ENCODE data around the gene HEPHL1. TPM values are rescaled to one million over a fixed set of nuclear protein-coding genes. Genes with fewer than 3 reads are reported as not detected.
A peak's percentile ranks its signal among the peaks of the same experiment; 100 is the strongest.

The HEPHL1 gene
- total RNA-seq, 1 donor from 2014 or later, result 0.26 TPM

DNA sequence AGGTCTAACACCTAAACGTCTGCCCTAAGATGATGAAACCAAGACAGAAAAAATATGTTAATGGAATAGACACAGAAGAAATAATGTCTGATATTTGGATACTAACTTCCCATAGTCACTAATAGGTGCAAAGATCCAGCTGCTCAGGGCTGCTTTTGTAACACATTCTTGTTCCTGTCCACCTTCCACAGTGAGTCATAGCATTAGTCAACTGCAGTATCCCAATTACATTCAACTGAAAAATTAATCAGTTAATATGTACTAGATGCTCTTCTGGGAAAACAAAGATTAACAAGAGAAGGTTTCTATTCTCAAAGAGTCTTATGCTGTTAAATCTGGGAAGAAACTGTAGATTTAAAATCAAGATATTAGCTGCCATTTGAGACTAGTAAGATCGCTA is 47.6 kb downstream of the HEPHL1 start:
- TF ChIP-seq, protein P1, sequence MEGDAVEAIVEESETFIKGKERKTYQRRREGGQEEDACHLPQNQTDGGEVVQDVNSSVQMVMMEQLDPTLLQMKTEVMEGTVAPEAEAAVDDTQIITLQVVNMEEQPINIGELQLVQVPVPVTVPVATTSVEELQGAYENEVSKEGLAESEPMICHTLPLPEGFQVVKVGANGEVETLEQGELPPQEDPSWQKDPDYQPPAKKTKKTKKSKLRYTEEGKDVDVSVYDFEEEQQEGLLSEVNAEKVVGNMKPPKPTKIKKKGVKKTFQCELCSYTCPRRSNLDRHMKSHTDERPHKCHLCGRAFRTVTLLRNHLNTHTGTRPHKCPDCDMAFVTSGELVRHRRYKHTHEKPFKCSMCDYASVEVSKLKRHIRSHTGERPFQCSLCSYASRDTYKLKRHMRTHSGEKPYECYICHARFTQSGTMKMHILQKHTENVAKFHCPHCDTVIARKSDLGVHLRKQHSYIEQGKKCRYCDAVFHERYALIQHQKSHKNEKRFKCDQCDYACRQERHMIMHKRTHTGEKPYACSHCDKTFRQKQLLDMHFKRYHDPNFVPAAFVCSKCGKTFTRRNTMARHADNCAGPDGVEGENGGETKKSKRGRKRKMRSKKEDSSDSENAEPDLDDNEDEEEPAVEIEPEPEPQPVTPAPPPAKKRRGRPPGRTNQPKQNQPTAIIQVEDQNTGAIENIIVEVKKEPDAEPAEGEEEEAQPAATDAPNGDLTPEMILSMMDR (IDR thresholded peaks at IDR 0.05; ENCODE audit: insufficient read depth, low read length, severe bottlenecking), result no peak
- Histone ChIP-seq H3K4me3 (ENCODE audit: low read depth, low read length) (no peak overlapping the region), H3K27me3 (ENCODE audit: control insufficient read depth, insufficient read depth, low read length) (no peaks in the 10 kb centered on the region), H3K36me3 (ENCODE audit: control insufficient read depth, insufficient read depth, low read length) (no peaks in the 10 kb centered on the region)
- FAIRE-seq, result no peak
- DNase-seq (ENCODE audit: low read depth), result peak; percentile 78

GRCh38 chr11:94077552-94078293 is 56.6 kb downstream of the HEPHL1 start:
- H3K4me3 ChIP-seq (ENCODE audit: low read depth, low read length), result no peak overlapping the region
- FAIRE-seq (no peak), DNase-seq (ENCODE audit: low read depth) (no peak)
- TF ChIP-seq, protein P1 (IDR thresholded peaks at IDR 0.05; ENCODE audit: insufficient read depth, low read length, severe bottlenecking), result no peak
- no peaks in the 10 kb centered on the region for H3K27me3 ChIP-seq (ENCODE audit: control insufficient read depth, insufficient read depth, low read length)
- H3K36me3 ChIP-seq (ENCODE audit: control insufficient read depth, insufficient read depth, low read length), result no peaks in the 10 kb centered on the region

DNA sequence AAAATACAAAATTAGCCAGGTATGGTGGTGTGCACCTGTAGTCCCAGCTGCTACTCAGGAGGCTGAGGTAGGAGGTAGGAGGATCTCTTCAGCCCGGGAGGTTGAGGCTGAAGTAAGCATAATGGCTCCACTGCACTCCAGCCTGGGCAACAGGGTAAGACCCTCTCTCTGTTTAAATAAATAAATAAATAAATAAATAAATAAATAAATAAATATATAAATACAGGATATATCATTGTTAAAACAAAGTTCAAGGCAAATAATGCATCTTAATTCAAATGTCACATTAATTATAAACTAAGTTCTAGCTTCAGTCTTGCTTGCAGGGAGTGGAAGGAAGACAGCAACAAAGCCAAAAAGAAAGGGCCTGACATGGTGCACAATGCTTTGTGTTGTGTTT is 63.0 kb downstream of the HEPHL1 start:
- FAIRE-seq (no peak), DNase-seq (ENCODE audit: low read depth) (no peak)
- Histone ChIP-seq H3K36me3 (ENCODE audit: control insufficient read depth, insufficient read depth, low read length) (no peaks in the 10 kb centered on the region), H3K4me3 (ENCODE audit: low read depth, low read length) (no peak overlapping the region), H3K27me3 (ENCODE audit: control insufficient read depth, insufficient read depth, low read length) (no peaks in the 10 kb centered on the region)
- TF ChIP-seq, protein P1 (IDR thresholded peaks at IDR 0.05; ENCODE audit: insufficient read depth, low read length, severe bottlenecking), result no peak

DNA sequence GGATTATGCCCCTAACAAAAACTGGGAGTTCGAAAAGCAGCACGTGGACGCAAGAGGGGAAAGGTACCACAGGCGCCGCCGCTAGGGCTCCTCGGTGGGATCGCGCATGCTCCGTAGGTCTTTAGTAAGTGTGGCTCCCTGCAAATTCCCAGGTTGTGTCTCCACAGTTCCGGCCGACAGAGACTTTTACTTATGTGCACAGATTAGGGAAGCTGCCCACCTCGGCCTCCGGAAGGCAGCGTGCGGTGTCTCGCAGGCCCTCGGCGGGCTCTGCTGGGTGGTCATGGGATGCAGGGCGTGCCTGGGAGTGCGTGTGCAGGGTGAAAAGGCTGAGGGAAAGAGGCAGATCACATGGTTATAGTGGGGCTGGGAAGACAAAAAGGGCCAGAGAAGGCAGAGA is 67.8 kb downstream of the HEPHL1 start:
- no peaks in the 10 kb centered on the region for H3K36me3 ChIP-seq (ENCODE audit: control insufficient read depth, insufficient read depth, low read length)
- DNase-seq (ENCODE audit: low read depth) (no peak), FAIRE-seq (no peak)
- H3K4me3 ChIP-seq (ENCODE audit: low read depth, low read length), result no peak overlapping the region
- H3K27me3 ChIP-seq (ENCODE audit: control insufficient read depth, insufficient read depth, low read length), result no peaks in the 10 kb centered on the region
- TF ChIP-seq, protein P1 (IDR thresholded peaks at IDR 0.05; ENCODE audit: insufficient read depth, low read length, severe bottlenecking), result no peak

DNA sequence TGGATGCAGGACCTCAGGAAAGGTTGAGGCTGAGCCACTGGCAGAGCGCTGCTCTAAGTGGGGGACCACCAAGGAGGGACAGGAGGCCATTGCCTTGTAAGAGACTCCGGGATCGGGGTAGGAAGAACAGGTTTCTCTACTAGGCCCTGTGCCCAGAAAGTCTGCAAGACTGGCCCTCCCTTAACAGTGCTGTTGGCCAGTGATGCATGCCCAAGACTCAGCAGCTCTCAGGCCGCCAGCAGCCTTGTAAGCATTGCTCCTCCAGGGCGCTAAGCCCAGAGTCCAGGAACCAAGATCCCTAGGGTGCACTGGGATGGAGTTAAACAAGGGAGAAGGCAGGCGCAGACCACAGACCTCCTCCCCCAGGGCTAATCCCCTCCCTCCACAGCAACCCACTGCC is 68.2 kb downstream of the HEPHL1 start:
- no peaks in the 10 kb centered on the region for H3K36me3 ChIP-seq (ENCODE audit: control insufficient read depth, insufficient read depth, low read length)
- DNase-seq (ENCODE audit: low read depth), result no peak
- TF ChIP-seq, protein P1 (IDR thresholded peaks at IDR 0.05; ENCODE audit: insufficient read depth, low read length, severe bottlenecking), result no peak
- H3K27me3 ChIP-seq (ENCODE audit: control insufficient read depth, insufficient read depth, low read length), result no peaks in the 10 kb centered on the region
- FAIRE-seq, result no peak
- no peak overlapping the region for H3K4me3 ChIP-seq (ENCODE audit: low read depth, low read length)

DNA sequence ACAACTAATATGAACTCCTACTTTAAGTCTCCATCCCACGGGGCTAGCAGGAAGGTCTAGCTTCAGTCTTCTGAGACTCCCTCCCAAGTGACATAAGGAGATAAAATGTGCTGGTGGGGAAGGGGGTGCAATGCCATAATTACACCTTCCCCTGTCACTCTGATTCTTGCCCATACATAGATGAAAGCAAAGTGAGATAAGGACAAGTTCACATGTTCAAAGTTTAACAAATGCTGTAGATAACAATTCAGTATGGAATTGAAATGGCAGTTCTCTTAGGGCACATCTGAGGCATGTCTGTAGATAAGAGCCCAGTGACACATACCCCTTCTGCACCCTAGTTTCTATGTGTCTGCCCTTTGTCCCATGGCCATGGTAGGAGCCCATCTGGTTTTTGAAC is 69.2 kb downstream of the HEPHL1 start:
- no peak for FAIRE-seq
- H3K27me3 ChIP-seq (ENCODE audit: control insufficient read depth, insufficient read depth, low read length), result no peaks in the 10 kb centered on the region
- no peaks in the 10 kb centered on the region for H3K36me3 ChIP-seq (ENCODE audit: control insufficient read depth, insufficient read depth, low read length)
- TF ChIP-seq, protein P1 (IDR thresholded peaks at IDR 0.05; ENCODE audit: insufficient read depth, low read length, severe bottlenecking), result no peak
- H3K4me3 ChIP-seq (ENCODE audit: low read depth, low read length), result no peak overlapping the region
- DNase-seq (ENCODE audit: low read depth), result no peak

All from bronchial epithelial cell (primary cell).